Stimulated activated CD8-positive, alpha-beta memory T cell treated with anti-CD3 and anti-CD28 coated beads, Interleukin-4, amount 100 ng/mL, for 24 hours (primary cell): ENCODE data around the gene TBX15.

Source experiments
- DNase-seq: peaks from one replicate; pipeline ENCODE4 v3.0.0-alpha.2; 2020; ENCODE audit warnings: low read depth

TBX15 gene

GRCh38 chr1:119001181-119002027 lies 13.3 kb upstream of the TBX15 start:
- DNase-seq = no peak

GRCh38 chr1:119000371-119001180 lies 12.4 kb upstream of the TBX15 start:
- DNase-seq = no peak

- DNase-seq = no peak
Observed at GRCh38 chr1:118999348-119000071, 11.4 kb upstream of the TBX15 start.

GRCh38 chr1:118998171-118998570 lies 10.0 kb upstream of the TBX15 start:
- DNase-seq = no peak

- no peak for DNase-seq
Observed at GRCh38 chr1:118997225-118997624, 9.1 kb upstream of the TBX15 start.

GRCh38 chr1:118995312-118996016 lies 7.3 kb upstream of the TBX15 start:
- no peak for DNase-seq

GRCh38 chr1:118993700-118994026 lies 5.5 kb upstream of the TBX15 start:
- no peak for DNase-seq

GRCh38 chr1:118992868-118993699 lies 4.9 kb upstream of the TBX15 start:
- DNase-seq = no peak

GRCh38 chr1:118992237-118992825 lies 4.2 kb upstream of the TBX15 start:
- DNase-seq = no peak

GRCh38 chr1:118991448-118991847 lies 3.3 kb upstream of the TBX15 start:
- DNase-seq = no peak

- DNase-seq = no peak
Observed at GRCh38 chr1:118990513-118991152, 2.5 kb upstream of the TBX15 start.

GRCh38 chr1:118989878-118990378 lies 1.8 kb upstream of the TBX15 start:
- DNase-seq = no peak

GRCh38 chr1:118989006-118989815 lies 1.1 kb upstream of the TBX15 start:
- DNase-seq = no peak

GRCh38 chr1:118987468-118988185 lies 516 bp downstream of the TBX15 start:
- no peak for DNase-seq

GRCh38 chr1:118986555-118987467 lies 1.3 kb downstream of the TBX15 start:
- no peak for DNase-seq

GRCh38 chr1:118985640-118986554 lies 2.2 kb downstream of the TBX15 start:
- DNase-seq = no peak
